Vagina (tissue), 2 donors: ENCODE measurements around the gene GDNF. TPM values are rescaled to one million over a fixed set of nuclear protein-coding genes. Genes with fewer than 3 reads are reported as not detected.

Source experiments
- DNase-seq, 2 donors: peaks; one replicate each; pipeline ENCODE4 v3.0.0-alpha.2; 2017; ENCODE audit errors: extremely low spot score in 2 of 2
- H3K27ac ChIP-seq: fragments of 200-600 bp; sonication (generic); one replicate; pipeline ENCODE4 v1.5.1; 2019
- H3K27me3 ChIP-seq: fragments of 200-600 bp; sonication (generic); one replicate; pipeline ENCODE4 v1.5.1; 2019
- H3K36me3 ChIP-seq, 2 donors: fragments of 200-600 bp; sonication (generic); one replicate each; pipeline ENCODE4 v1.5.1; 2017 to 2019
- H3K4me1 ChIP-seq: fragments of 200-600 bp; sonication (generic); one replicate; pipeline ENCODE4 v1.5.1; 2019
- H3K4me3 ChIP-seq, 2 donors: fragments of 200-600 bp; sonication (generic); 1 replicate in 1 of 2; 2 replicates in 1 of 2; pipeline ENCODE4 v1.5.1; 2016 to 2019
- H3K9me3 ChIP-seq: fragments of 200-600 bp; sonication (generic); one replicate; pipeline ENCODE4 v1.5.1; 2019
- CTCF ChIP-seq, 3 experiments: fragments of 450-650 bp in 2 of 3; fragments of 200-600 bp in 1 of 3; sonication (generic) in 1 of 3; IDR thresholded peaks; one replicate each; pipeline ENCODE4 v1.5.1; 2017 to 2019; ENCODE audit warnings: antibody characterized with exemption in 3 of 3, mild to moderate bottlenecking in 2 of 3, moderate library complexity in 2 of 3
- POLR2A ChIP-seq, 2 donors: fragments of 450-650 bp; IDR thresholded peaks; one replicate each; pipeline ENCODE4 v1.6.1; 2017; ENCODE audit warnings: antibody characterized with exemption in 2 of 2, mild to moderate bottlenecking in 2 of 2, moderate library complexity in 2 of 2
- POLR2AphosphoS5 ChIP-seq, 2 donors: sonication (generic); formaldehyde crosslinking; IDR thresholded peaks; one replicate each; pipeline ENCODE4 v1.9.0; 2017; ENCODE audit warnings: antibody characterized with exemption in 2 of 2, mild to moderate bottlenecking in 2 of 2, low read depth in 1 of 2; ENCODE audit not compliant: insufficient read depth in 1 of 2
- intact Hi-C: fragments of 100-400 bp; cut with DNase I; formaldehyde crosslinking; loops from one replicate; pipeline ENCODE4 v1.15.1; 2023
- total RNA-seq: library from RNA; depleted of rRNA; stranded (reverse); fragments of >200 nt; gene quantifications from one replicate; pipeline ENCODE4 v1.2.3, GENCODE V29; 2016

GDNF gene
- total RNA-seq, 1 donor from 2014 or later = 0.98 TPM

- Histone ChIP-seq H3K27ac (no peak overlapping the region), H3K36me3 (no peaks in the 10 kb centered on the region), H3K4me3 (no peak overlapping the region), H3K9me3 (no peaks in the 10 kb centered on the region), H3K27me3 (no peaks in the 10 kb centered on the region), H3K4me1 (no peaks in the 10 kb centered on the region)
- DNase-seq = no peak
- intact Hi-C loops = no loop called here
- no peak for TF ChIP-seq POLR2AphosphoS5 (IDR thresholded peaks at IDR 0.05; ENCODE audit: insufficient read depth in 1 of 2, low read depth in 1 of 2)
- TF ChIP-seq CTCF (IDR thresholded peaks at IDR 0.05) = no peak
- TF ChIP-seq POLR2A (IDR thresholded peaks at IDR 0.05) = no peak
These were observed 62.3 kb downstream of the GDNF start for GRCh38 chr5:37777432-37778130.

- no peaks in the 10 kb centered on the region for H3K4me1 ChIP-seq
- TF ChIP-seq POLR2A (IDR thresholded peaks at IDR 0.05) = no peak
- no peak for TF ChIP-seq CTCF (IDR thresholded peaks at IDR 0.05)
- TF ChIP-seq POLR2AphosphoS5 (IDR thresholded peaks at IDR 0.05; ENCODE audit: insufficient read depth in 1 of 2, low read depth in 1 of 2) = no peak
- DNase-seq = no peak
- no peaks in the 10 kb centered on the region for H3K9me3 ChIP-seq
- no peaks in the 10 kb centered on the region for H3K27me3 ChIP-seq
- H3K36me3 ChIP-seq = no peaks in the 10 kb centered on the region
- intact Hi-C loops = no loop called here
- no peak overlapping the region for H3K27ac ChIP-seq
- H3K4me3 ChIP-seq = no peak overlapping the region
These were observed 63.0 kb downstream of the GDNF start for GRCh38 chr5:37776826-37777225.

DNA sequence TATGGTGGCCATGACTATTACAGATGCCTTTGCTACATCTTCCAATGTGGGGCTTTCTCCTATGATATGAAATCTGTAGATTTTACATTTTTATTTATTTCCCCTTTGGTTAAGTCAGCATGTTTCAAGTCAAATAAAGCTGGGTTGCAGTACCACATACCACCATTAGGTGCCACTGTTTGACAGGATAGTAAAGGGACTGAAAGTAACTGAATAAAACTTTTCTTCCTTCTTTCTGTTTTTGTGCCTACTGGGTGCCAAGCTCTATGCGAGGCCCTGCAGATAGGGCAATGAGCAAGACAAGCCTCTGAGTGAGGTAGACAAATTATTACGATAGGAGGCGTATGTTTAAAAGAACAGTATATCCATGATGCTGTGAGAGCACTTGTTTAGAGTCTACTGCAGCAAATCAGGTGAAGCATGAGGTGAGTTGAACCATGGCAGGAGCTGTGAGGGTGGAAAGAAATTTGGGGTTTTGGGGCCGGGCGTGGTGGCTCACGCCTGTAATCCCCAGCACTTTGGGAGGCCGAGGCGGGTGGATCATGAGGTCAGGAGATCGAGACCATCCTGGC, 64.8 kb downstream of the GDNF start:
- no peaks in the 10 kb centered on the region for H3K36me3 ChIP-seq
- H3K4me3 ChIP-seq = no peak overlapping the region
- no peaks in the 10 kb centered on the region for H3K4me1 ChIP-seq
- no peak overlapping the region for H3K27ac ChIP-seq
- no peaks in the 10 kb centered on the region for H3K9me3 ChIP-seq
- intact Hi-C loops = no loop called here
- H3K27me3 ChIP-seq = no peaks in the 10 kb centered on the region
- no peak for DNase-seq
- TF ChIP-seq POLR2AphosphoS5 (IDR thresholded peaks at IDR 0.05; ENCODE audit: insufficient read depth in 1 of 2, low read depth in 1 of 2) (no peak), CTCF (IDR thresholded peaks at IDR 0.05) (peak in 1 of 3 experiments; percentile 23)

DNA sequence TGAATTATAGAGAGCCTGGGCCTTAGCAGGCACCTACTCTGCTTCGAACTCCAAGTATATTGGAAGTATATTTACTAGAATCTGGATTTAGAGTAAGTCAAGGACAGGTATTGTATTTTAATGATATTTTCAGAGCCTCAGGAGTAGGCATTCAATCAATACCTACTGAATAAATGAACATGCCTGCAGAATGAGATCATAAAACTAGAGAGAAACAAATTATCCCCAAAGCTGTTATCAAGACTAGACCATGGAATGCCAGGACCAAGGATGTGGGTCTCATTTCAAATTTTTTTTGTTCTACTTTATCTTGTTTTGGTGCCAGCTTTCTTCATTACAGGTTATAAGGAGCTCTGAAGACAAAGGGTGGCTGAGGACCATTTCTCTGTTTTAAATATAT, 66.0 kb downstream of the GDNF start:
- intact Hi-C loops = no loop called here
- Histone ChIP-seq H3K27ac (no peak overlapping the region), H3K36me3 (no peaks in the 10 kb centered on the region), H3K4me3 (no peak overlapping the region), H3K4me1 (no peaks in the 10 kb centered on the region), H3K9me3 (no peaks in the 10 kb centered on the region), H3K27me3 (no peaks in the 10 kb centered on the region)
- TF ChIP-seq CTCF (IDR thresholded peaks at IDR 0.05) (no peak), POLR2A (IDR thresholded peaks at IDR 0.05) (no peak), POLR2AphosphoS5 (IDR thresholded peaks at IDR 0.05; ENCODE audit: insufficient read depth in 1 of 2, low read depth in 1 of 2) (no peak)
- DNase-seq = no peak

- no peak for DNase-seq
These were observed 67.6 kb downstream of the GDNF start for GRCh38 chr5:37772255-37772654.

More at GRCh38 chr5:37772255-37772654, 67.6 kb downstream of the GDNF start:
- Histone ChIP-seq H3K4me1 (no peaks in the 10 kb centered on the region), H3K4me3 (no peak overlapping the region), H3K36me3 (no peaks in the 10 kb centered on the region), H3K27ac (no peak overlapping the region), H3K9me3 (no peaks in the 10 kb centered on the region), H3K27me3 (no peaks in the 10 kb centered on the region)
- TF ChIP-seq POLR2A (IDR thresholded peaks at IDR 0.05) (no peak), POLR2AphosphoS5 (IDR thresholded peaks at IDR 0.05; ENCODE audit: insufficient read depth in 1 of 2, low read depth in 1 of 2) (no peak), CTCF (IDR thresholded peaks at IDR 0.05) (no peak)
- intact Hi-C loops = no loop called here
